Upper lobe of right lung (tissue), 1 donor: ENCODE results near the gene PARD3B. TPM values are rescaled to one million over a fixed set of nuclear protein-coding genes. Genes with fewer than 3 reads are reported as not detected.

ENCODE experiments used
- ATAC-seq: fragments of 200-7000 bp; cut with Tn5 transposase; one replicate; pipeline ENCODE4 v1.9.1; 2020; ENCODE audit warnings: mild to moderate bottlenecking, moderate library complexity
- DNase-seq: peaks from one replicate; pipeline ENCODE4 v3.0.0-alpha.2; 2020
- H3K27ac ChIP-seq: fragments of 200-600 bp; one replicate; pipeline ENCODE4 v1.8.0; 2022
- H3K27me3 ChIP-seq: fragments of 200-600 bp; one replicate; pipeline ENCODE4 v1.8.0; 2022; ENCODE audit warnings: mild to moderate bottlenecking
- H3K36me3 ChIP-seq: fragments of 200-600 bp; one replicate; pipeline ENCODE4 v1.8.0; 2022
- H3K4me1 ChIP-seq: fragments of 200-600 bp; one replicate; pipeline ENCODE4 v1.8.0; 2022
- H3K4me3 ChIP-seq: fragments of 200-600 bp; one replicate; pipeline ENCODE4 v1.8.0; 2022; ENCODE audit warnings: mild to moderate bottlenecking
- H3K9me3 ChIP-seq: fragments of 200-600 bp; one replicate; pipeline ENCODE4 v1.8.0; 2022
- CTCF ChIP-seq: fragments of 200-600 bp; IDR thresholded peaks from one replicate; pipeline ENCODE4 v1.8.0; 2022; ENCODE audit warnings: antibody characterized with exemption
- intact Hi-C: fragments of 100-400 bp; cut with DNase I; formaldehyde crosslinking; loops from one replicate; pipeline ENCODE4 v1.11.0; 2022
- total RNA-seq: library from RNA; stranded (reverse); fragmentation: NEBNext Ultra II Directional; extraction: Animal tissue kit (Norgen Biotek cat#: 25700); gene quantifications from one replicate; pipeline ENCODE4 v1.2.1, GENCODE V29; 2021
- donor health status: DM: no; HTN: yes; CAD: no; lungs with severe emphysema.

Gene PARD3B
- total RNA-seq, 1 donor from 2014 or later: 32.5 TPM

GRCh38 chr2:205060269-205060668, 515.0 kb downstream of the PARD3B start:
- no peak overlapping the region for H3K4me3 ChIP-seq
- no peaks in the 10 kb centered on the region for H3K27me3 ChIP-seq
- intact Hi-C loops: no loop called here
- no peak for TF ChIP-seq CTCF
- no peaks in the 10 kb centered on the region for H3K4me1 ChIP-seq
- no peak overlapping the region for H3K27ac ChIP-seq
- no peak for DNase-seq
- ATAC-seq: no peak
- no peaks in the 10 kb centered on the region for H3K36me3 ChIP-seq
- no peaks in the 10 kb centered on the region for H3K9me3 ChIP-seq

- Histone ChIP-seq H3K9me3 (no peaks in the 10 kb centered on the region), H3K36me3 (no peaks in the 10 kb centered on the region), H3K27me3 (no peaks in the 10 kb centered on the region), H3K27ac (no peak overlapping the region), H3K4me1 (no peaks in the 10 kb centered on the region), H3K4me3 (no peak overlapping the region)
- no peak for ATAC-seq
- TF ChIP-seq CTCF: no peak
- DNase-seq: no peak
- intact Hi-C loops: no loop called here
These were observed 520.8 kb downstream of the PARD3B start for GRCh38 chr2:205066081-205066480.

- Histone ChIP-seq H3K4me3 (no peak overlapping the region), H3K9me3 (no peaks in the 10 kb centered on the region), H3K27ac (no peak overlapping the region), H3K4me1 (no peaks in the 10 kb centered on the region), H3K36me3 (no peaks in the 10 kb centered on the region), H3K27me3 (no peaks in the 10 kb centered on the region)
- no peak for ATAC-seq
- no peak for TF ChIP-seq CTCF
- no peak for DNase-seq
- intact Hi-C loops: no loop called here
These were observed 524.7 kb downstream of the PARD3B start for GRCh38 chr2:205069928-205070327.

- intact Hi-C loops: no loop called here
- H3K27me3 ChIP-seq: no peaks in the 10 kb centered on the region
- TF ChIP-seq CTCF: no peak
- no peaks in the 10 kb centered on the region for H3K9me3 ChIP-seq
- no peak for ATAC-seq
- no peak for DNase-seq
- H3K4me1 ChIP-seq: no peaks in the 10 kb centered on the region
- no peak overlapping the region for H3K4me3 ChIP-seq
- no peaks in the 10 kb centered on the region for H3K36me3 ChIP-seq
- no peak overlapping the region for H3K27ac ChIP-seq
These were observed 525.6 kb downstream of the PARD3B start for GRCh38 chr2:205070889-205071288.

GRCh38 chr2:205073433-205074020, 528.3 kb downstream of the PARD3B start:
- H3K9me3 ChIP-seq: no peaks in the 10 kb centered on the region
- intact Hi-C loops: no loop called here
- H3K36me3 ChIP-seq: no peaks in the 10 kb centered on the region
- no peaks in the 10 kb centered on the region for H3K4me1 ChIP-seq
- ATAC-seq: no peak
- no peak for DNase-seq
- H3K4me3 ChIP-seq: no peak overlapping the region
- no peaks in the 10 kb centered on the region for H3K27me3 ChIP-seq
- no peak overlapping the region for H3K27ac ChIP-seq
- no peak for TF ChIP-seq CTCF

GRCh38 chr2:205076405-205076804, 531.1 kb downstream of the PARD3B start:
- ATAC-seq: no peak
- H3K27ac ChIP-seq: no peak overlapping the region
- no peak overlapping the region for H3K4me3 ChIP-seq
- H3K4me1 ChIP-seq: no peaks in the 10 kb centered on the region
- DNase-seq: no peak
- H3K9me3 ChIP-seq: no peaks in the 10 kb centered on the region
- no peaks in the 10 kb centered on the region for H3K36me3 ChIP-seq
- no peaks in the 10 kb centered on the region for H3K27me3 ChIP-seq
- TF ChIP-seq CTCF: no peak
- intact Hi-C loops: no loop called here
